Stimulated activated CD8-positive, alpha-beta memory T cell treated with anti-CD3 and anti-CD28 coated beads, Interleukin-12 subunit alpha, Interleukin-12 subunit beta, amount 100 ng/mL, for 4 hours (primary cell): ENCODE measurements around the gene RASGRP4.

ENCODE experiments used
- DNase-seq: peaks from one replicate; pipeline ENCODE4 v3.0.0-alpha.2; 2020; ENCODE audit warnings: low read depth

RASGRP4 gene

DNA sequence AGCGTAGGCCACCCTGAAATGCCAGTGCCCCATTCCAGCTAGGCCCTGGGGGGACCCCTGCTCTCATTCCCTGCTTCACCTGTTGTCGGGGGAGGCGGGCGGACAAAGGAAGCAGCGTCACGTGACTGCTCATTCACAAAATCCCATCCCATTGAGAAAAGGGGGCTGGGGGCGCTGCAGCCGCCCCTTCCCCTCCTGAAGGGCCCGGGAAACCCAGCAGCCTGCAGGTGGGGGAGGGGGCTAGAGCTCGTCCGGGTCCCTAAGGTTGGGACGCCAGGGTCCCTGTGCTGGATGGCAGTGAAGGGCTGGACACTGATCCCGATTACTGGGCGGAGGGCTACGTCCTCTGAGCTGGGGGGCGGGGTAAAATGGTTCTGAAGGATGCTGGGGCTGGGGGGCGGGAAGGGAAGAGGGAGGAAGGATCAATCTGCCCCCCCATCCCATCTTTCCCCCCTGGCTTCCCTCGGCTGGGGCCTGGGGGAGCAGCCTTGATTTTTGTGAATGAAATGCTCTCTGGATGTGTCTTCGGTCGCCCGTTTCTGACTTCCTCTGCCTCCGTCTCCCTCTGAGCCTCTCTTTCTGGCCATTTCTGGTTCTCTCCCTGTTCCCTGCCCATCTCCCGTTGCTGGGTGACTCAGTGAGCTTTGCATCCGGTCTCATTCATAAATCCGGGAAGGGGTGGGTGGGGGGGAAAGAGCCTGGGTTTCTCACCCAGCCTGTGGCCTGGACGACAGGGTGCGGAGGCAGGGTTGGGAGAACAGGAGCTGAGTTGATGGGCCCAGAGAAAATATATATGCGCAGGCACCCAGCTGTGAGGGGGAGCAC is 36.7 kb downstream of the RASGRP4 start:
- DNase-seq, result no peak

DNA sequence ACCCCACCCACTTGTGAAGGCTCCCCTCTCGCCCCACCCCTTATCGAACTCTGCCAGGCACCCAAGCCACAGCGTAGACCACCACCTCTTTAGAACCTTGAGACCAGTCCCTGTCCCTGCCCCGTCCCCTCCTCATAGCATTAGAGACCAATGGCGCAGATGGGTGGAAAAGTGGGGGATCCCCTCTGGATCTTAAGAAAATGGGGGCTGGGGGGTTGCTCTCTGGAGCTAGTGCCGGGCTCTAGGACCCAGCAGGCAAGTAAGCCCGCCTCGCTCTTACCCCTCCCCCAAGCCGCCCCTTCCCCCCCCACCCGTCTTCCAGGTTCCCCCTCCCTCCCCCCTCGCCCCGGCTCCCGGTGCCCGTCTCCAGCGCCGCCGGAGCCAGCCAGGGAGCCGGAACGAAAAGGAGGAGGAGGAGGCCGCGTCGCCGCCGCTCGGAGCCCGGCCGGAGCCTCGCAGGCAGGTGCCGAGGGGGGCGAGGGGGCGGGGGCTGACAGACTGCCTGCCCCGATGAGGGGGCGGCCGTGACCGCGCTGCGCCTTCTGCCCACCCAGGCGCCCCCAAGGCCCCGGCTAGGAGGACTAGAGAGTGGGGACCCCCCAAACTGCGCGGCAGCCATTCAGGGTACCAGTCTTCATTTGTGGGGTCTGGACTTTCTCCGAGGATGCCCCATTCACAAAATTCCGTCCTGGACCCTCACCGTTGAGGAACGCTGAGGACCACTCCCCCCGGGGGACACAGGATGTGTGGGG is 37.5 kb downstream of the RASGRP4 start, which contains the start of gene SPRED3:
Gene SPRED3, plus strand, starts transcription at position 349 of the 752 bp plus-strand sequence. CDS start 1,606 bp downstream, outside the sequence.
- DNase-seq, result no peak

DNA sequence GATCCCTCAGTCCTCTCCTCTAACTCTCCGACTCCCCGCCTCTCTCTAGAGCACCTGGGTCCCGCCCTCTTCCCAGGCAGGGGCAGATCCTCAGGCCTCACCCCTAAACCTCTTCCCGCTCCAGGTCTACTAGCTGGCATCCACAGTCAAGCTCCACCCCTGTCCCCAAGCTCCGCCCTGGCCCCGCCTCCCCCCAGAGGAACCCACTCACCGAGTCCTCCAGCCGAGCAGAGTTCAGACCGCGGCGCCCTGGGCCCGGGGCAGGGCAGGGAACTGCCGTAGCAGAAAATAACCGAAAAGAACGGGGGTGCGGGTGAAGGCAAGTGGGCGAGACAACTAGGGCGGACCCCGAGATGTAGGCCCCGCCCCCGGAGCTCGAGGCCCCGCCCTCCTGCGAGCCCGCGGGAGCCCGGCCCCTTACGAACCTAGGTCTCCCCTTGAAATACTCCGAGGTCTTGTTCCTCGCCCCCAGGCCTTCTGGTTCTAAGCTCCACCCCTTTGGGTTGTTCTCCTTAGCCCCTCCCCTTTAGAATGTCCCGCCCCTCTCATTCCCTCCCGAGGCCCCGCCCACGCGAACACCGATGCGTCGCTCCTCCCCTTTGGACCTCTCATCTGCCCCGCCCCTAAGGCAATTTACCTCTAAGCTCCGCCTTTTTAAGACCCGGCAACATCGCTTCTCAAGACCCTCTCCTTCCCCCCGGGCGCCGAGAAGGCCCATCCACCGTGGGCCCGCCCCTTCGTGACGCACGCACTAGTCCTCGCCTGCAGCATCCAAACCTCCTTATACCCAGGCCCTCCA is 38.3 kb downstream of the RASGRP4 start, which contains the start of gene GGN:
Gene GGN, minus strand, starts transcription at position 485 of the 799 bp plus-strand sequence. CDS start 773 bp downstream, outside the sequence.
- DNase-seq, result peak; percentile 45

- DNase-seq, result no peak
Observed at GRCh38 chr19:38386971-38387549, 39.0 kb downstream of the RASGRP4 start.

DNA sequence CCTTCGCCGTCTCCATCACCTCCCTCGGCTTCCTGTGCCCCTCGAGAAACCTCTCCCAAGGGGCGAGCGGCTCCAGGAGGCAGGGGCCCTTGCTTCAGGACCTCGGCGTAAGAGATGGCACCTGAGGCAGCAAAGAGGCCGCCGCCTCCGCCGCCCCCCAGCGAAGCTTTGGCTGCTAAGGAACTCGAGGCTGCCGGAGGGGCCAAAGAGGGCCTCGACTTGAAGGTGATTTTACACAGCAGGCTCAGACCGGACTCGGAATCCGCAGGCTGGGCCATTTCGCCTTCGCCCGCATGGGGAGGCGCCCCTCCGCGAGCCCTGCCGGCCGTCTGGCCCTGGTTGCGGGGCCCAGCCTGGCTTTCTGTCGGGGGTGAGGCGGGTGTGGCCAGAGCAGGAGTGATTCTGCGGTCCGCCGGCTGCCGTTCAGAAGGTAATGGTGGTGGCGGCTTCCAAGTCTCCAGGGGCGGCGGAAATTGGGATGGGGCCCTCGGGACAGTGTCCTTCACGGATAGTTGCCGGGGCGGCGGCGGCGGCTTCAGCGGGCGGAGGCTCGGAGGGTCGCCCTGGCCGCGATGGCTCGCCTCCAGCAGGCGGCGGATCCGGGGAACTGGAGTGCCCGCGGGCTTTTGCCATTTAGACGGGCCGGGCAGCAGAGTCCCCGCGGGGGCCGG is 39.6 kb downstream of the RASGRP4 start:
- DNase-seq, result no peak

DNA sequence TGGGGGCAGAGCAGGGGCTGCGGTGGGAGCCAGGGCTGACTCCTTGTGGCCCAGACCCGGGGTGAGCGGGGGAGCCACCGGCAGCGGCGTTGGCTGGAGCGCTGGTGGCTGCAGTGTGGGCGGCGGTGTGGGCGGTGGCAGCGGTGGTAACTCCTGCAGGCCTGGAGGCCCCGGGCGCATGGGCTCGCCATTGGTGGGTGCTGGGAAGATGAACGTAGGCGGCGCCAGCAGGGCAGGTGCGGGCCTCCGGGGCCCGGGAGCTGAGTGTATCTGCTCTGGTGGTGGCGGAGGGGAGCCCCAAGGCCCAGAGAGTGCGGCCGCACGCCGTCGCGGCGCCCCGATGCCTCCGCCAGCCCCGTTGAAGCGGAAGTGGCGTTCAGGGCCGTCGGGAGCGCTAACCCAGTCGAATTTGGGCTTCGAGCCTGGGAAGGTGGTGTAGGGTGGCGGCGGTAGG is 40.2 kb downstream of the RASGRP4 start:
- no peak for DNase-seq

GRCh38 chr19:38385057-38385803 is 40.8 kb downstream of the RASGRP4 start:
- DNase-seq, result no peak

- no peak for DNase-seq
Observed at GRCh38 chr19:38384209-38385027, 41.6 kb downstream of the RASGRP4 start.

- no peak for DNase-seq
Observed at GRCh38 chr19:38383743-38384142, 42.3 kb downstream of the RASGRP4 start.

GRCh38 chr19:38383184-38383583 is 42.8 kb downstream of the RASGRP4 start:
- DNase-seq, result no peak

- DNase-seq, result no peak
Observed at GRCh38 chr19:38381138-38381537, 44.9 kb downstream of the RASGRP4 start.

- DNase-seq, result no peak
Observed at GRCh38 chr19:38378866-38379265, 47.2 kb downstream of the RASGRP4 start.

GRCh38 chr19:38377052-38377451 is 49.0 kb downstream of the RASGRP4 start:
- no peak for DNase-seq

DNA sequence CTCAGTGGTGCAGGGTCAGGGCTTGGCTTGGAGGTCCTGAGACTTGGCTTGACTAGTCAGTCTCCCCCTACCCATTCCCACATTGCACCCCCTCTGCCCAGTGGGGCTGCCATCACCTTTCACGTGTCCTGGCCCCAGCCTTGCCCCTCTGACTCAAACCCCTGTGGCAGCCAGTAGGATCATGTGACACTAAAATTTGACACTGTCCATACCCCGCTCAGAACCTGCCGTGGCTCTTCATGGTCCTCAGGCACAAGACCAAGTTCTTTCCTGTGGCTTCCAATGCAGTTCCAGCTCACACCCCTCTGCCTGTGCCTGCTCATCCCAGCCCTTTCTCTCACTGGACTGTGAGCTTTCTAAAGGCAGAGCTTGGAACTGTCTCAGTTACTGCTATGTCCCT is 49.4 kb downstream of the RASGRP4 start:
- no peak for DNase-seq

DNA sequence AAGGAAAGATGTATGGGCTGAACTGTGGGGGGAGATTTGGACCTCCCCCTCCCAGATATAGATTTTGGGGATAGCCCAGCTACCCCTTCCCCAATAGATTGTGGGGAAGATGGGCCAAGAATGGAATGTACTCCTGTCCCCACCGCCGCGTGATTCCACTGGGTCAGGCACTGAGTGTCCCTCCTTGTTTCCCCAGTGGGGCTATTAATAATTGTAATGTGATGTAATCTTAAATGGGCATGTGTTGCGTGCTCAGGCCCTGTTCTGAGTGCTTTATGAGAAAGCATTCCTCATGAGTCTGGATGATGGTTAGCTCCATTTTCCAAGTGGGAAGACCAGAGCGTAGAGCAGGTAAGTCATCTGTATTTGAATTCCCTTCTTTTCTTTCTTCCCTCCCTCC is 50.3 kb downstream of the RASGRP4 start:
- no peak for DNase-seq

DNA sequence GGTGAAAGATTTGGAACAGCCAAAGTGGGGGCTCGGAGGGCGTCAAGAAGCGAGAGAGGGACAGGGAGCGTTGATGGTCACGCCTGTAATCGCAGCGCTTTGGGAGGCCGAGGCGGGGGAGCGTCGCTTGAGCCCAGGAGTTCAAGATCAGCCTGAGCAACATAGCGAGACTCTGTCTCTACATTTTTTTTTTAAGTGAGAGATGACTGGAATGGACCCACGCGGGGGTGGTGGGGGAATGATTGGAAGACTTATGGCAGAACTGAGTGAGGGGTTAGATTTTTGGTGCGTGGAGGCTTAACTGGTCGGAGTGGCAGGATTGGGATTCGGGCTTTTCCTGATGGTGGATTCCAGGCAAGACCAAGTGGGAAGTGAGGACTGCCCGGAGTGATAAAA is 50.9 kb downstream of the RASGRP4 start:
- DNase-seq, result no peak

DNA sequence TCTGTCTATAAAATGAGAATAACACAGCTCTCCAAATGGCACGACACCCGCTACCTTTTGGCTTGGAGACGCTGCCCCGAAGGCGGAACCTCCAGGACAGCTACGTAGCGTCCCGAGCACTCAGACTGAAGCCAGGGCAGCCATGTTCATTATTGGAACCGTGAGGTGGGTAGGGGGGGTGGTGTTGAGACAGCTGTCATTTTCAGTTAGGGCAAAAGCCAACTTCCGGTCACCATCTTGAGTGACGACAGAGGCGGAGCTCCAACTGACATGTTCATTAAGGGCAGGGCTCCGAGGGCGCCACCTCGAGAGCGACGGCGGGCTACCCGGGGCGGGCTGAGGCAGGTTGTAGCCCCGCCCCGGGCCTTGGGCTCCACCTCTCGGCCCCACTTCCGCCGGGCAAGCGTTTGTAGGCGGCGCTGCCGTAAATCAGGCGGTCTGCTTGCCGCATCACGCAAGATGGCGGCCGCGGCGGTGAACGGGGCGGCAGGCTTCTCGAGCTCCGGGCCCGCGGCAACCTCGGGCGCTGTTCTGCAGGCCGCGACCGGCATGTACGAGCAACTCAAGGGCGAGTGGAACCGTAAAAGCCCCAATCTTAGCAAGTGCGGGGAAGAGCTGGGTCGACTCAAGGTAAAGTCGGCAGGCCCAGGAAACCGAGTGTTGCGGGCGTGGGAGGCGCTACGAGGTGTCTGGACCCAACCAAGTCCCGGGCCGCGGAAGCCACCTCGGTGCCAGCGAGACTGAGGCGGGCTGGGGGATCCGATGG is 51.5 kb downstream of the RASGRP4 start, which contains the start of gene PSMD8:
Gene PSMD8, plus strand, starts transcription at position 240 of the 766 bp plus-strand sequence. Its CDS starts 31 bp downstream, at position 271.
- peak; percentile 98 for DNase-seq

DNA sequence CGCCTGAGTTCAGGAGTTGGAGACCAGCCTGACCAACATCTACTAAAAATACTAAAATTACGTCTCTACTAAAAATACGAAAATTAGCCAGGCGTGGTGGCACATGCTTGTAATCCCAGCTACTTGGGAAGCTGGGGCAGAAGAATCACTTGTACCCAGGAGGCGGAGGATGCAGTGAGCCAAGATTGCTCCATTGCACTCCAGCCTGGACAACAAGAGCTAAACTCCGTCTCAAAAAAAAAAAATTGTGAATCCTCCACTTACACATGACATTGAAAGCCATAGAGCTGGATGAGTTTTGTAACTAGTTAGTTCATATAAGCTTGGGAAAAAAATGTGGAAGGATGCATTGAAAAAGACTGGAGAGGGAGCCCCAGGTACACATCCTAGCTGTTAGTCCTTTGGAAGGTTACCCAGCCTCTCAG is 52.1 kb downstream of the RASGRP4 start:
- DNase-seq, result no peak

- DNase-seq, result no peak
Observed at GRCh38 chr19:38371081-38371480, 54.9 kb downstream of the RASGRP4 start.
